HepG2 (cell line): ENCODE results near the gene MYO5B. TPM values are rescaled to one million over a fixed set of nuclear protein-coding genes. Genes with fewer than 3 reads are reported as not detected.

Source experiments
- DPF2 ChIP-seq: sonication (generic); formaldehyde crosslinking; IDR thresholded peaks from 2 replicates; pipeline ENCODE4 v1.4.0; 2020; ENCODE audit warnings: mild to moderate bottlenecking, low read depth, missing genetic modification reagents, borderline replicate concordance
- GZF1 ChIP-seq: sonication (generic); formaldehyde crosslinking; IDR thresholded peaks from 2 replicates; pipeline ENCODE4 v1.5.1; 2020; ENCODE audit warnings: mild to moderate bottlenecking, missing genetic modification reagents
- PCBP1 ChIP-seq: fragments of 200-400 bp; formaldehyde crosslinking; IDR thresholded peaks from 2 replicates; pipeline ENCODE4 v1.6.1; 2017; ENCODE audit warnings: mild to moderate bottlenecking, low read depth, low read length, borderline replicate concordance
- RAD21 ChIP-seq: fragments of 450-650 bp; formaldehyde crosslinking; IDR thresholded peaks from 2 replicates; pipeline ENCODE4 v1.5.0; 2020; ENCODE audit warnings: mild to moderate bottlenecking
- STAG1 ChIP-seq: sonication (generic); formaldehyde crosslinking; IDR thresholded peaks from 2 replicates; pipeline ENCODE4 v1.4.0; 2020; ENCODE audit warnings: missing genetic modification reagents
- STAT5B ChIP-seq: sonication (generic); formaldehyde crosslinking; IDR thresholded peaks from 2 replicates; pipeline ENCODE4 v1.4.0; 2020; ENCODE audit warnings: missing genetic modification reagents
- YY1 ChIP-seq: IDR thresholded peaks from 2 replicates; pipeline ENCODE4 v1.6.1; 2011; ENCODE audit warnings: low read length, low read depth, moderate library complexity, mild to moderate bottlenecking; ENCODE audit not compliant: insufficient read depth, insufficient replicate concordance
- ZNF431 ChIP-seq: sonication (generic); formaldehyde crosslinking; IDR thresholded peaks from 2 replicates; pipeline ENCODE4 v1.9.0; 2022; ENCODE audit warnings: missing genetic modification reagents, low read depth, mild to moderate bottlenecking, borderline replicate concordance
- ZNF501 ChIP-seq: sonication (generic); formaldehyde crosslinking; IDR thresholded peaks from 2 replicates; pipeline ENCODE4 v1.5.1; 2020; ENCODE audit warnings: mild to moderate bottlenecking, moderate library complexity, missing genetic modification reagents
- ZNF567 ChIP-seq: sonication (generic); formaldehyde crosslinking; IDR thresholded peaks from 2 replicates; pipeline ENCODE4 v1.8.1; 2023; ENCODE audit warnings: mild to moderate bottlenecking, missing genetic modification reagents, borderline replicate concordance
- ZNF776 ChIP-seq: sonication (generic); formaldehyde crosslinking; IDR thresholded peaks from 2 replicates; pipeline ENCODE4 v1.4.0; 2020; ENCODE audit warnings: mild to moderate bottlenecking, missing genetic modification reagents
- ZNF883 ChIP-seq: sonication (generic); formaldehyde crosslinking; IDR thresholded peaks from 2 replicates; pipeline ENCODE4 v1.5.1; 2020; ENCODE audit warnings: mild to moderate bottlenecking, missing genetic modification reagents; ENCODE audit errors: not compliant biosample characterization
- ZNF891 ChIP-seq: sonication (generic); formaldehyde crosslinking; IDR thresholded peaks from 2 replicates; pipeline ENCODE4 v1.5.0; 2020; ENCODE audit warnings: mild to moderate bottlenecking, missing genetic modification reagents
- polyA plus RNA-seq, 8 experiments: library from polyadenylated mRNA; depleted of rRNA in 3 of 8; stranded (reverse) in 7 of 8; unstranded in 1 of 8; fragments of >200 nt; fragmentation: Illumina TruSeq in 4 of 8; extraction: Trizol in 4 of 8; gene quantifications; 2 replicates each; pipeline versions ENCODE4 v1.2.1 to v1.2.3, GENCODE V29; 2011 to 2016; ENCODE audit warnings: low read depth in 4 of 8, missing spikeins in 1 of 8, mixed read lengths in 1 of 8; ENCODE audit not compliant: insufficient read depth in 1 of 8
- total RNA-seq, 5 experiments: library from RNA; depleted of rRNA; stranded (reverse); fragments of >200 nt; fragmentation: Illumina TruSeq; extraction: Trizol; gene quantifications; 2 replicates each; pipeline ENCODE4 v1.2.3, GENCODE V29; 2016; ENCODE audit warnings: low read depth in 1 of 5
- TF ChIP-seq, protein P1 (sequence below): sonication (generic); formaldehyde crosslinking; IDR thresholded peaks from 2 replicates; pipeline ENCODE4 v1.4.0; 2020; ENCODE audit warnings: missing genetic modification reagents, borderline replicate concordance
- TF ChIP-seq, protein P2 (sequence below): sonication (generic); formaldehyde crosslinking; IDR thresholded peaks from 2 replicates; pipeline ENCODE4 v1.5.1; 2020; ENCODE audit warnings: missing genetic modification reagents, mild to moderate bottlenecking, borderline replicate concordance
- TF ChIP-seq, protein P3 (sequence below): sonication (generic); formaldehyde crosslinking; IDR thresholded peaks from 2 replicates; pipeline ENCODE4 v1.9.0; 2022; ENCODE audit warnings: missing genetic modification reagents, mild to moderate bottlenecking, borderline replicate concordance
- TF ChIP-seq, protein P4 (sequence below): sonication (generic); formaldehyde crosslinking; IDR thresholded peaks from 2 replicates; pipeline ENCODE4 v1.5.1; 2020; ENCODE audit warnings: mild to moderate bottlenecking, missing genetic modification reagents, moderate library complexity

The MYO5B gene
- total and polyA plus RNA-seq, 2 of the 13 experiments (the other 11 are each of a cell fraction or from before 2014, with no cell fraction given): 13.1 to 24.0 TPM

DNA sequence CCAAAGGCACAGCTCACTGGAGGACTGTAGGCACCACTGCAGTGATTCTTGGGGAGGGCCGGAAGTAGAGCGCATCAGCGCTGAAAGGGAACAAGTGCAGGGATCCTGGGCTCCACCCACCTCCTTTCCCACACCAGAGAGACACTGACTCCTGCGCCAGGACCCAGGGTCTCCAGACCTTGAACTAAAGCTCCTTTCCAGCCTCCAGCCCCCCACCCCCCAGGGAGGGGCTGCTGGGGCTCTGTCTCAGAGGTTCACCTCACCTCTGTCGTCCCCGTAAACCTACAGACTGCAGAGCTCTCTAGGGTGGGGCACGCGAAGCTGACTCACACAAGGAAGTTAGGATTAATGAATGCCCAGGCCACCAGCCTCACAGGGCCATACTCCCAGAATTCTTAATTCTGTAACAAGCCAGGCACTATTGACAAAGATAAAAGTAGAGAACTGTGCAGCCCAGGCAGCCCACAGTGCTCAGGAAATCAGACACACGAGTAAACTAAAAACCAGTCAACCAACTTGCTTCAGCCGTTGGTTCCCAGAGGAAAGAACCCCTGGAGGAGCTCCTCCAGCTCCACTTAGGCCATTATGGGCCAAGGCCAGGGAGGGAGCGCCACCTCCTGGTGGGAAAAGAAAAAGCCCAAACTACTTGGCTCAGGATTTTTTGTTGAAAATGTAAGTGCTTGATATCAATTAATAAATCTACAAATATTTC, 336.5 kb downstream of the MYO5B start (continued):
- TF ChIP-seq, protein P1, sequence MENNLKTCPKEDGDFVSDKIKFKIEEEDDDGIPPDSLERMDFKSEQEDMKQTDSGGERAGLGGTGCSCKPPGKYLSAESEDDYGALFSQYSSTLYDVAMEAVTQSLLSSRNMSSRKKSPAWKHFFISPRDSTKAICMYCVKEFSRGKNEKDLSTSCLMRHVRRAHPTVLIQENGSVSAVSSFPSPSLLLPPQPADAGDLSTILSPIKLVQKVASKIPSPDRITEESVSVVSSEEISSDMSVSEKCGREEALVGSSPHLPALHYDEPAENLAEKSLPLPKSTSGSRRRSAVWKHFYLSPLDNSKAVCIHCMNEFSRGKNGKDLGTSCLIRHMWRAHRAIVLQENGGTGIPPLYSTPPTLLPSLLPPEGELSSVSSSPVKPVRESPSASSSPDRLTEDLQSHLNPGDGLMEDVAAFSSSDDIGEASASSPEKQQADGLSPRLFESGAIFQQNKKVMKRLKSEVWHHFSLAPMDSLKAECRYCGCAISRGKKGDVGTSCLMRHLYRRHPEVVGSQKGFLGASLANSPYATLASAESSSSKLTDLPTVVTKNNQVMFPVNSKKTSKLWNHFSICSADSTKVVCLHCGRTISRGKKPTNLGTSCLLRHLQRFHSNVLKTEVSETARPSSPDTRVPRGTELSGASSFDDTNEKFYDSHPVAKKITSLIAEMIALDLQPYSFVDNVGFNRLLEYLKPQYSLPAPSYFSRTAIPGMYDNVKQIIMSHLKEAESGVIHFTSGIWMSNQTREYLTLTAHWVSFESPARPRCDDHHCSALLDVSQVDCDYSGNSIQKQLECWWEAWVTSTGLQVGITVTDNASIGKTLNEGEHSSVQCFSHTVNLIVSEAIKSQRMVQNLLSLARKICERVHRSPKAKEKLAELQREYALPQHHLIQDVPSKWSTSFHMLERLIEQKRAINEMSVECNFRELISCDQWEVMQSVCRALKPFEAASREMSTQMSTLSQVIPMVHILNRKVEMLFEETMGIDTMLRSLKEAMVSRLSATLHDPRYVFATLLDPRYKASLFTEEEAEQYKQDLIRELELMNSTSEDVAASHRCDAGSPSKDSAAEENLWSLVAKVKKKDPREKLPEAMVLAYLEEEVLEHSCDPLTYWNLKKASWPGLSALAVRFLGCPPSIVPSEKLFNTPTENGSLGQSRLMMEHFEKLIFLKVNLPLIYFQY: peak; percentile 54; the same call in 1 of the 2 replicates
- TF ChIP-seq RAD21 (peak; percentile 93), ZNF567 (CRISPR knock-in tag) (no peak), GZF1 (CRISPR knock-in tag) (no peak), ZNF891 (no peak), YY1 (no peak), ZNF776 (CRISPR knock-in tag) (no peak), STAT5B (CRISPR knock-in tag) (no peak), DPF2 (CRISPR knock-in tag) (no peak), ZNF431 (CRISPR knock-in tag) (no peak), ZNF501 (no peak), ZNF883 (CRISPR knock-in tag) (no peak), STAG1 (CRISPR knock-in tag) (peak; percentile 96), PCBP1 (no peak)
- TF ChIP-seq, protein P2, sequence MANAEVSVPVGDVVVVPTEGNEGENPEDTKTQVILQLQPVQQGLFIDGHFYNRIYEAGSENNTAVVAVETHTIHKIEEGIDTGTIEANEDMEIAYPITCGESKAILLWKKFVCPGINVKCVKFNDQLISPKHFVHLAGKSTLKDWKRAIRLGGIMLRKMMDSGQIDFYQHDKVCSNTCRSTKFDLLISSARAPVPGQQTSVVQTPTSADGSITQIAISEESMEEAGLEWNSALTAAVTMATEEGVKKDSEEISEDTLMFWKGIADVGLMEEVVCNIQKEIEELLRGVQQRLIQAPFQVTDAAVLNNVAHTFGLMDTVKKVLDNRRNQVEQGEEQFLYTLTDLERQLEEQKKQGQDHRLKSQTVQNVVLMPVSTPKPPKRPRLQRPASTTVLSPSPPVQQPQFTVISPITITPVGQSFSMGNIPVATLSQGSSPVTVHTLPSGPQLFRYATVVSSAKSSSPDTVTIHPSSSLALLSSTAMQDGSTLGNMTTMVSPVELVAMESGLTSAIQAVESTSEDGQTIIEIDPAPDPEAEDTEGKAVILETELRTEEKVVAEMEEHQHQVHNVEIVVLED (CRISPR knock-in tag): no peak
- TF ChIP-seq, protein P3, sequence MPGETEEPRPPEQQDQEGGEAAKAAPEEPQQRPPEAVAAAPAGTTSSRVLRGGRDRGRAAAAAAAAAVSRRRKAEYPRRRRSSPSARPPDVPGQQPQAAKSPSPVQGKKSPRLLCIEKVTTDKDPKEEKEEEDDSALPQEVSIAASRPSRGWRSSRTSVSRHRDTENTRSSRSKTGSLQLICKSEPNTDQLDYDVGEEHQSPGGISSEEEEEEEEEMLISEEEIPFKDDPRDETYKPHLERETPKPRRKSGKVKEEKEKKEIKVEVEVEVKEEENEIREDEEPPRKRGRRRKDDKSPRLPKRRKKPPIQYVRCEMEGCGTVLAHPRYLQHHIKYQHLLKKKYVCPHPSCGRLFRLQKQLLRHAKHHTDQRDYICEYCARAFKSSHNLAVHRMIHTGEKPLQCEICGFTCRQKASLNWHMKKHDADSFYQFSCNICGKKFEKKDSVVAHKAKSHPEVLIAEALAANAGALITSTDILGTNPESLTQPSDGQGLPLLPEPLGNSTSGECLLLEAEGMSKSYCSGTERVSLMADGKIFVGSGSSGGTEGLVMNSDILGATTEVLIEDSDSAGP (CRISPR knock-in tag): no peak; the same call in 1 of the 2 replicates
- TF ChIP-seq, protein P4, sequence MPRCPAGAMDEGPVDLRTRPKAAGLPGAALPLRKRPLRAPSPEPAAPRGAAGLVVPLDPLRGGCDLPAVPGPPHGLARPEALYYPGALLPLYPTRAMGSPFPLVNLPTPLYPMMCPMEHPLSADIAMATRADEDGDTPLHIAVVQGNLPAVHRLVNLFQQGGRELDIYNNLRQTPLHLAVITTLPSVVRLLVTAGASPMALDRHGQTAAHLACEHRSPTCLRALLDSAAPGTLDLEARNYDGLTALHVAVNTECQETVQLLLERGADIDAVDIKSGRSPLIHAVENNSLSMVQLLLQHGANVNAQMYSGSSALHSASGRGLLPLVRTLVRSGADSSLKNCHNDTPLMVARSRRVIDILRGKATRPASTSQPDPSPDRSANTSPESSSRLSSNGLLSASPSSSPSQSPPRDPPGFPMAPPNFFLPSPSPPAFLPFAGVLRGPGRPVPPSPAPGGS (CRISPR knock-in tag): no peak
